HepG2 (cell line): ENCODE measurements around the gene CADPS.

ENCODE experiments used
- CHD2 ChIP-seq: IDR thresholded peaks from 2 replicates; pipeline ENCODE4 v1.6.1; 2011; ENCODE audit warnings: low read depth, low read length, improper control_type of control experiment
- CTCF ChIP-seq: sonication (generic); formaldehyde crosslinking; IDR thresholded peaks from 2 replicates; pipeline ENCODE4 v1.5.0; 2020; ENCODE audit warnings: mild to moderate bottlenecking, missing genetic modification reagents, moderate library complexity
- EZH2 ChIP-seq: conservative IDR thresholded peaks from 2 replicates; pipeline ENCODE4 v1.6.1; 2012; ENCODE audit warnings: mild to moderate bottlenecking, low read depth, low read length, moderate library complexity
- MAX ChIP-seq: IDR thresholded peaks from 2 replicates; pipeline ENCODE4 v1.6.1; 2012; ENCODE audit warnings: inconsistent platforms
- PBX3 ChIP-seq: sonication (generic); formaldehyde crosslinking; IDR thresholded peaks from 2 replicates; pipeline ENCODE4 v1.8.1; 2023; ENCODE audit warnings: missing genetic modification reagents, inconsistent platforms, borderline replicate concordance
- TAF1 ChIP-seq: sonication (generic); formaldehyde crosslinking; IDR thresholded peaks from 2 replicates; pipeline ENCODE4 v1.4.0; 2020; ENCODE audit warnings: missing genetic modification reagents
- TCF12 ChIP-seq, 2 experiments: fragments of 450-650 bp in 1 of 2; sonication (generic) in 1 of 2; formaldehyde crosslinking in 1 of 2; IDR thresholded peaks; 2 replicates each; pipeline versions ENCODE4 v1.6.1 to v1.8.0; 2017 to 2022; ENCODE audit warnings: antibody characterized with exemption in 1 of 2, mild to moderate bottlenecking in 1 of 2, missing genetic modification reagents in 1 of 2, moderate library complexity in 1 of 2
- ZNF639 ChIP-seq: conservative IDR thresholded peaks from 2 replicates; pipeline ENCODE4 v1.6.1; 2018; ENCODE audit warnings: missing genetic modification reagents

GRCh38 chr3:62722344-62722743, 152.9 kb downstream of the CADPS start:
- TF ChIP-seq PBX3 (CRISPR knock-in tag) (no peak), MAX (no peak), CTCF (CRISPR knock-in tag) (no peak), ZNF639 (CRISPR knock-in tag) (no peak), CHD2 (no peak), TCF12 (IDR thresholded peaks at IDR 0.05) (no peak), TCF12 (CRISPR knock-in tag; IDR thresholded peaks at IDR 0.05) (no peak), EZH2 (no peak), TAF1 (CRISPR knock-in tag) (no peak)
